Activated CD4-positive, alpha-beta T cell treated with anti-CD3 and anti-CD28 coated beads for 36 hours (primary cell): Measurements from ENCODE around the gene BTF3L4. TPM values are rescaled to one million over a fixed set of nuclear protein-coding genes. Genes with fewer than 3 reads are reported as not detected.
"Not testable (repeated sequence)": the region's sequence is repeated elsewhere in the genome, so short reads cannot be mapped to it uniquely, and the experiment has no call there.

Experiments used
- ATAC-seq: fragments of 200-7000 bp; cut with Tn5 transposase; one replicate; pipeline ENCODE4 v1.10.0; 2021; ENCODE audit warnings: mild to moderate bottlenecking, moderate library complexity
- CTCF ChIA-PET: fragments of 350-600 bp; sonication (Branson Sonifier 250); formaldehyde crosslinking; loops from one replicate; lab custom pipeline; 2021; ENCODE audit warnings: antibody characterized with exemption; lab: Charles Lee
- POLR2A ChIA-PET: fragments of 350-600 bp; sonication (Branson Sonifier 250); formaldehyde crosslinking; loops from one replicate; lab custom pipeline; 2021; ENCODE audit warnings: antibody characterized with exemption, inconsistent platforms; lab: Charles Lee
- DNase-seq: peaks from one replicate; pipeline ENCODE4 v3.0.0-alpha.2; 2020
- H3K27ac Mint-ChIP-seq: one replicate; pipeline ENCODE4 v1.8.0; 2021; ENCODE audit warnings: mixed read lengths
- H3K27me3 Mint-ChIP-seq: one replicate; pipeline ENCODE4 v1.8.0; 2021; ENCODE audit warnings: mixed read lengths
- H3K36me3 Mint-ChIP-seq: one replicate; pipeline ENCODE4 v1.8.0; 2021; ENCODE audit warnings: low read depth, mixed read lengths
- H3K4me1 Mint-ChIP-seq: one replicate; pipeline ENCODE4 v1.8.0; 2021; ENCODE audit warnings: mixed read lengths
- H3K4me3 Mint-ChIP-seq: one replicate; pipeline ENCODE4 v1.8.0; 2021; ENCODE audit warnings: mild to moderate bottlenecking, moderate library complexity, mixed read lengths
- H3K9me3 Mint-ChIP-seq: one replicate; pipeline ENCODE4 v1.8.0; 2021; ENCODE audit warnings: low read depth, mixed read lengths
- intact Hi-C, 2 experiments: fragments of 100-400 bp; cut with DNase I in 1 of 2; cut with micrococcal nuclease in 1 of 2; formaldehyde crosslinking; loops; one replicate each; pipeline versions ENCODE4 v1.14.2 to v1.15.1; 2022 to 2024; cut with DNase I, micrococcal nuclease
- total RNA-seq, 2 experiments: library from RNA; stranded (reverse); gene quantifications; one replicate each; pipeline ENCODE4 v1.2.3, GENCODE V29; 2021

BTF3L4 gene
- total RNA-seq = 10 to 100 TPM; 33.8 to 37.8 TPM

- peak; percentile 96 for ATAC-seq
- H3K27ac Mint-ChIP-seq = peak within 1 kb of the TSS; percentile 99
- CTCF ChIA-PET = interaction anchor here (0.6 to 1.1 kb wide), 2 partner anchors 20 to 129 kb away, joined by 3 read pairs; no protein-coding TSS in a partner anchor
- peak within 1 kb of the TSS; percentile 91 for H3K4me3 Mint-ChIP-seq
- POLR2A ChIA-PET = interaction anchor here (0.6 to 1.8 kb wide), 5 partner anchors 9 to 327 kb away, joined by 3 to 8 read pairs (median 5); partner anchors contain the start of gene CC2D1B
- H3K4me1 Mint-ChIP-seq = peaks cover 40% of the 10 kb centered on the region
- H3K36me3 Mint-ChIP-seq = peaks cover 38% of the 10 kb centered on the region
- DNase-seq = peak; percentile 98
- no peaks in the 10 kb centered on the region for H3K27me3 Mint-ChIP-seq
- H3K9me3 Mint-ChIP-seq = no peaks in the 10 kb centered on the region
- intact Hi-C loops = loop anchor here (1.0 to 10.0 kb wide), 13 partner anchors 23 to 1270 kb away; partner anchors contain the start of genes KTI12 (in 2 of the 2), ORC1 (in 2 of the 2), PRPF38A (in 2 of the 2) and ZFYVE9 (in 2 of the 2)
Measured at GRCh38 chr1:52056163-52056936, at the start of gene BTF3L4. Gene BTF3L4 (plus strand): TSS chr1:52056295. CDS start chr1:52059848, 3,553 bp downstream.

DNA sequence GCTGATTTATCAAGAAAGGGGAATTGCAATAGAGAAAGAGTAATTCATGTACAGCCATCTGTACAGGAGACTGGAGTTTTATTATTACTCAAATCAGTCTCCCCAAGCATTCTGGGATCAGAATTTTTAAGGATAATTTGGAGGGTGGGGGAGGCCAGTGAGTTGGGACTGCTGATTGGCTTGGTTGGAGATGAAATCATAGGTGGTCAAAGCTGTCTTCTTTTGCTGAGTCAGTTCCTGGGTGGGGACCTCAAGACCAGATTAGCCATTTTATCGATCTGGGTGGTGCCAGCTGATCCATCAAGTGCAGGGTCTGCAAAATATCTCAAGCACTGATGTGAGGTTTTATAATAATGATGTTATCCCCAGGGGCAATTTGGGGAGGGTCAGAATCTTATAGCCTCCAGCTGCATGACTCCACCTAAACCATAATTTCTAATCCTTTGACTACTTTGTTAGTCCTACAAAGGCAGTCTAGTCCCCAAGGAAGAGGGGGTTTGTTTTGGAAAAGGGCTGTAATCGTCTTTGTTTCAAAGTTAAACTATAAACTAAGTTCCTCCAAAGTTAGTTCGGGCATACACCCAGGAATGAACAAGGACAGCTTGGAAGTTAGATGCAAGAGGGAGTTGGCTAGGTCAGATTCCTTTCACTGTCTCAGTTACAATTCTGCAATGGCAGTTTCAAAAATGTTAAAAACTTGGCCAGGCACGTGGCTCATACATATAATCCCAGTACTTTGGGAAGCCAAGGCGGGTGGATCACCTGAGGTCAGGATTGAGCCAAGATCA lies 48.7 kb upstream of the BTF3L4 start:
- CTCF ChIA-PET = interaction anchor here (0.7 to 1.0 kb wide), 2 partner anchors 111 to 294 kb away, joined by 3 to 4 read pairs; no protein-coding TSS in a partner anchor
- POLR2A ChIA-PET = no interaction called here
- Mint-ChIP-seq H3K27ac (no peak overlapping the region), H3K36me3 (no peaks in the 10 kb centered on the region), H3K27me3 (peaks cover 18% of the 10 kb centered on the region), H3K4me1 (no peaks in the 10 kb centered on the region), H3K4me3 (no peak overlapping the region), H3K9me3 (no peaks in the 10 kb centered on the region)
- ATAC-seq = no peak
- DNase-seq = no peak
- intact Hi-C loops = loop anchor here in 1 of 2 experiments (10.0 kb wide), 1 partner anchor 193 kb away; no protein-coding TSS in a partner anchor

GRCh38 chr1:52008071-52008809 lies 47.9 kb upstream of the BTF3L4 start:
- ChIA-PET CTCF (interaction anchor here (0.6 to 1.0 kb wide), 2 partner anchors 112 to 206 kb away, joined by 3 to 4 read pairs; no protein-coding TSS in a partner anchor), POLR2A (no interaction called here)
- H3K4me3 Mint-ChIP-seq = no peak overlapping the region
- no peak overlapping the region for H3K27ac Mint-ChIP-seq
- ATAC-seq (no peak), DNase-seq (no peak)
- H3K36me3 Mint-ChIP-seq = no peaks in the 10 kb centered on the region
- H3K27me3 Mint-ChIP-seq = peaks cover 18% of the 10 kb centered on the region
- intact Hi-C loops = loop anchor here in 1 of 2 experiments (10.0 kb wide), 1 partner anchor 193 kb away; no protein-coding TSS in a partner anchor
- H3K4me1 Mint-ChIP-seq = no peaks in the 10 kb centered on the region
- H3K9me3 Mint-ChIP-seq = no peaks in the 10 kb centered on the region

DNA sequence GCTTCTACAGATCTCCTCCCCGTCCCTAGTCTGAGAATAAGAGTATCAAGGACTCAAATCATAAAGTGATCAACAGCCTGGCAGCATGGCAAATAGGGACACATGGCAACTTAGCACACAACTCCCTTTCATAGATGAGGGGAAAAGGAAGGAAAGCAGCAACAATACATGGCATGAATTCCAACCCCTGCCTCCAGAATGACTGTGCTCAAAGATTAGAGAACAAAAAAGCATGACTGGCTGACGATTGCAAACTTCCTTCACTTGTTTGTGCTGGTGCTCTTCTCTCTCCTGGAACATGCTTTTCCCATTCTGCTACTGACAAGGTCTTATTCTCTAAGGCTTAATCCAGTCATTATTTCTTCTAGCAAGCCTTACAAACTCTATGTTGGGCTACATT lies 34.0 kb upstream of the BTF3L4 start:
- DNase-seq (no peak), ATAC-seq (no peak)
- no peaks in the 10 kb centered on the region for H3K9me3 Mint-ChIP-seq
- ChIA-PET POLR2A (interaction anchor here (0.6 kb wide), 1 partner anchor 38 kb away, joined by 3 read pairs; no protein-coding TSS in a partner anchor), CTCF (no interaction called here)
- no peaks in the 10 kb centered on the region for H3K4me1 Mint-ChIP-seq
- no peaks in the 10 kb centered on the region for H3K27me3 Mint-ChIP-seq
- no peak overlapping the region for H3K4me3 Mint-ChIP-seq
- peaks cover 38% of the 10 kb centered on the region for H3K36me3 Mint-ChIP-seq
- intact Hi-C loops = no loop called here
- no peak overlapping the region for H3K27ac Mint-ChIP-seq

GRCh38 chr1:52026278-52026677 lies 29.8 kb upstream of the BTF3L4 start:
- peaks cover 36% of the 10 kb centered on the region for H3K36me3 Mint-ChIP-seq
- DNase-seq (no peak), ATAC-seq (peak; percentile 57)
- H3K4me3 Mint-ChIP-seq = no peak overlapping the region
- H3K27me3 Mint-ChIP-seq = no peaks in the 10 kb centered on the region
- POLR2A ChIA-PET = no interaction called here
- H3K9me3 Mint-ChIP-seq = no peaks in the 10 kb centered on the region
- H3K4me1 Mint-ChIP-seq = peaks cover 15% of the 10 kb centered on the region
- CTCF ChIA-PET = interaction anchor here (1.1 kb wide), 1 partner anchor 15 kb away, joined by 4 read pairs; no protein-coding TSS in a partner anchor
- intact Hi-C loops = no loop called here
- no peak overlapping the region for H3K27ac Mint-ChIP-seq

DNA sequence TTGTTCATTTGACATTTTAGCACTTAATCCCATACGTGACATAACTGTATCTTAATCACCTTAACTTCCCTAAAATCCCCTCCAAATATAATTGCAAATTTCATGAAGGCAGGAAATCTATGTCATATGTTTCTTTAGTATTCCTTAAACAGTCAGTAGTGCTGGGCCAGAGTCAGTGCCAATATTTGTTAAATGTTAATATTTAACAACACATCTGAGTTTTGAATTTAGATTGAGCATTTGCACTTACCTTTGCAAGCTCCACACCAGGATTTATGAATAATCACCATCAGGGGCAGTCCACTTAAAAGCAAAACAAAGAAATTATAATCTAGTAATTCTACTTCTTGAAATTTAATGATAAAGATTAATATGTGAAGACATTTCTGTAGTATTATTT lies 27.8 kb upstream of the BTF3L4 start:
- DNase-seq (no peak), ATAC-seq (no peak)
- POLR2A ChIA-PET = no interaction called here
- Mint-ChIP-seq H3K9me3 (no peaks in the 10 kb centered on the region), H3K27ac (no peak overlapping the region), H3K4me3 (no peak overlapping the region), H3K27me3 (no peaks in the 10 kb centered on the region), H3K36me3 (peaks cover 46% of the 10 kb centered on the region), H3K4me1 (peaks cover 25% of the 10 kb centered on the region)
- CTCF ChIA-PET = interaction anchor here (1.0 kb wide), 3 partner anchors 8 to 149 kb away, joined by 3 read pairs; partner anchors contain the start of gene NRDC
- intact Hi-C loops = no loop called here

DNA sequence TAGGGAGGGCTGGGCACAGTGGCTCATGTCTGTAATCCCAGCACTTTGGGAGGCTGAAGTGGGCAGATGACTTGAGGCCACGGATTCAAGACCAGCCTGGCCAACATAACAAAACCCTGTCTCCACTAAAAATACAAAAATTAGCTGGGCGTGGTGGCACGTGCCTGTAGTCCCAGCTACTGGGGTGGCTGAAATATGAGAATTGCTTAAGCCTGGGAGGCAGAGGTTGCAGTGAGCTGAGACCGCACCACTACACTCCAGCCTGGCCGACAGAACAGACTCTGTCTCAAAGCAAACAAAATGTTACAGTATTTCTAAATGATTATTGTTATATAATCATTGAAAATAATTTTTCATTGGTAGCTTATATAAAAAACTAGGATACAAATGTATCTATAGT lies 27.3 kb upstream of the BTF3L4 start:
- H3K9me3 Mint-ChIP-seq, intact Hi-C loops, H3K4me3 Mint-ChIP-seq, POLR2A ChIA-PET, DNase-seq, H3K27ac Mint-ChIP-seq, H3K27me3 Mint-ChIP-seq, ATAC-seq: not testable (repeated sequence)
- CTCF ChIA-PET = interaction anchor here (1.0 to 1.1 kb wide), 3 partner anchors 8 to 150 kb away, joined by 3 read pairs; partner anchors contain the start of gene NRDC
- Mint-ChIP-seq H3K36me3 (peaks cover 42% of the 10 kb centered on the region), H3K4me1 (peaks cover 28% of the 10 kb centered on the region)

DNA sequence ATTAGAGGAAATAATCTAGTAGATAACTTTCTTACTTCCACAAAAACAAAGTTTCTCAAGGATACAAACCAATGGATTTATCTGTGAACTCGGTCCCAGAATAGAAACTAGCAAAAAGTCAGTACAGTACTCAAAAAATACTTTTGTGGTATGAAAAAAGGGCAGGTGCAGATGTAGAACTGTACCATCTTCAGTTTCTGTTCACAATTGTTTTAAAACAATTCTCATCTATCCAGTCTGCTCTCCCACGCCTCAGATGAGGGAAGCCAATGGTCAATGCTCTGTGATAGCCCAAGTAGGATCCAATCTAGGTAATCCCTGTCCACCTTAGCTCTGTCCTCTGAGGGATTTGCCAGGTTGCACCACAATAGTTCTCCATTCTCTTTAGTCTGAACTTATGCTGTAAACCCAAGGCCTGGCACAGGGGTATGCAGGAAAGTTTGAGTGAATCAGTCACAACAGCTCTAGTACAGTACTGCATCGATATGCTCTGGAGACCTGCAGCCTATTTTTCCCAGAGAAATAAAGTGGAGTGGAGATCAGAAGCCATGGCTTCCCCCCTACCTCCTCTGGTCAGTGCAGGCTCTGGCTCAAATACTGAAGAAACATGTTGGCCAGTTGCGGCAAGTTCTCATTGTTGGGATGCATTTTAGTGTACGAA lies 23.8 kb upstream of the BTF3L4 start:
- POLR2A ChIA-PET = interaction anchor here (0.9 kb wide), 1 partner anchor 336 kb away, joined by 4 read pairs; no protein-coding TSS in a partner anchor
- peak overlapping the region; percentile 91 for H3K4me3 Mint-ChIP-seq
- ATAC-seq (peak; percentile 14), DNase-seq (peak; percentile 5)
- intact Hi-C loops = loop anchor here in 1 of 2 experiments (2.0 to 10.0 kb wide), 4 partner anchors 265 to 1295 kb away; partner anchors contain the start of gene LRP8
- H3K36me3 Mint-ChIP-seq = peaks cover 36% of the 10 kb centered on the region
- peaks cover 32% of the 10 kb centered on the region for H3K4me1 Mint-ChIP-seq
- no peaks in the 10 kb centered on the region for H3K27me3 Mint-ChIP-seq
- H3K27ac Mint-ChIP-seq = peak overlapping the region; percentile 93
- CTCF ChIA-PET = no interaction called here
- H3K9me3 Mint-ChIP-seq = no peaks in the 10 kb centered on the region

- CTCF ChIA-PET = interaction anchor here (1.4 kb wide), 1 partner anchor 16 kb away, joined by 3 read pairs; no protein-coding TSS in a partner anchor
- peak overlapping the region; percentile 91 for H3K4me3 Mint-ChIP-seq
Measured at GRCh38 chr1:52032785-52033131, 23.3 kb upstream of the BTF3L4 start.

More at GRCh38 chr1:52032785-52033131, 23.3 kb upstream of the BTF3L4 start:
- H3K4me1 Mint-ChIP-seq = peaks cover 32% of the 10 kb centered on the region
- intact Hi-C loops = loop anchor here (1.0 to 10.0 kb wide), 11 partner anchors 24 to 1295 kb away; partner anchors contain the start of genes BTF3L4 (in 2 of the 2), CC2D1B (in 1 of the 2), CZIB (in 1 of the 2) and LRP8 (in 1 of the 2)
- POLR2A ChIA-PET = interaction anchor here (0.6 to 0.9 kb wide), 2 partner anchors 51 to 336 kb away, joined by 3 to 4 read pairs; no protein-coding TSS in a partner anchor
- H3K9me3 Mint-ChIP-seq = no peaks in the 10 kb centered on the region
- H3K27ac Mint-ChIP-seq = peak overlapping the region; percentile 93
- peak; percentile 35 for DNase-seq
- peaks cover 36% of the 10 kb centered on the region for H3K36me3 Mint-ChIP-seq
- no peaks in the 10 kb centered on the region for H3K27me3 Mint-ChIP-seq
- ATAC-seq = peak; percentile 14
